HG02973 (cell line): ENCODE data around the gene PRPF6.

Experiments used
- ATAC-seq: cut with Tn5 transposase; IDR thresholded peaks from one replicate; pipeline ENCODE4 v1.9.1; 2021; ENCODE audit warnings: moderate library complexity; ENCODE audit not compliant: unreplicated experiment

PRPF6 gene

DNA sequence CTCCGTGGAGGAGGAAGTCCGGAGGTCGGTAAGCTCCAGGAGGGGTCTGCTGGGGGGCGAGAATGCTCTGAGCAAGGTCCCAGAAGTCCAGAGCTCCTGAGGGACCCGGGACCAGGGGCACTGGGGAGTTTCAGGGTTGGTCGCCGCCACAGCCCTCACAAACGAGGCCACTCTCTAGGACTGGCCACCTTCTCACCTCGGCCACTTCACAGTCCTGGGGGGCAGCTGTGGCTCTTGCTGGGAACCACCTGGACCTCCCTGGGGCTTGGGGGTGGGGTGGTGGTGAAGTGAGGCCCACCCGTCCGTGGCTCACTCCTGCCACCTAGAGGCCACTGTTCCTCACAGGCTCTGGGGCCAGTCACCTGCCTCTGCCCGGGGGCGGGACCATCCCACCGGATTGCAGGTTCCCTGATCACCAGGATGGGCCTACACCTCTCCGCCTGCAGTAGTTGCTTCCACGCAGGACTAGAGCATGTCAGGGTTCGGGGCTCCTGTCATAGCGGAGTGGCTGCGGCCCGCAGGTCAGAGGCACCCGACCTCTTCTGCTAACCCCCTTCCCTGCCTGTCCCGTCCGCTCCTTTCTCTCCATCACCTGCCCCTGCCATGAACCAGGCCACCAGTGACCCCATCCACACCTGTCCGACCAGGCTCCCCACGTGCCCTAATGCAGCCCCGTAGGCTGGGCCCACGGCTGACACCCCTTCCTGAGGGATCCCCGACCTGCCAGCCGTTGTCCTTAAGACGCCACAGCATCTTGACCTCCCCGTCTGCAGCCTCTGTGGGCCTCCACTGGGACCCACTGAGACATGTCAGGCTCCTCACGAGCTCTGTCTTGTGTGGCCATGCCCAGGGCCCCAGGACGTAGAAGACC is 76.9 kb downstream of the PRPF6 start:
- ATAC-seq, result no peak

DNA sequence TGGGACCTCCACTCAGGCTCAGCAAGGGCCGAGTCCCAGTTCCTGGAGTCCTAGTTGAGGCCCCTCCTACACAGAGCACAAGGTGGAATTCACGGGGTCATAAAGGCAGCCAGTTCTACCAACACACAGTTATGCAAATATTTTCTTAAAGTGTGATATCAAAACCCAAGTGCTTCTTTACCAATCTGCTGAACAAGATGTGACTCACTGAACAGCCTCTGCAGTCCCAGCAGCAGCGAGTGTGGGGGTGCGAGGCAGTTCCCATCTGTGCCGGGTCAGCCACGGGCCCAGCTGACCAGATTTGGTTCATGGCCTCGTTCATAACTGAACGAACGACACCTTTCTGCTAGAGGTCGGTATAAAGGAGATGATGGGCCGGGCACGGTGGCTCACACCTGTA is 77.6 kb downstream of the PRPF6 start:
- ATAC-seq, result no peak

DNA sequence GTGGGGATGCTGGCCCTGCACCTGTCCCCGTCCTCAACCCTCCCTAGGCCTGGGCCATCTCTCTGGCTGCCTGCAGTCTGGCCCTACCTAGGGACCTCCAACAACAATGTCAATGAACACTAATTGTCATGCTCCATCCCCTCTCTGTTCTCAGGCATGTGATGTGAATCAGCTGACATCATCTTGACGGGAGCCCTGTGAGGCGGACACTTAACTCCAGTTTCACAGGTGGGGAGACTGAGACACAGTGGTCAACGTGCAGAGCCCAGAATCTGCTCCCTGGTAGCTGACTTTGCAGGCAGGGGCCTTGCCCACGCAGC is 81.3 kb downstream of the PRPF6 start:
- no peak for ATAC-seq

DNA sequence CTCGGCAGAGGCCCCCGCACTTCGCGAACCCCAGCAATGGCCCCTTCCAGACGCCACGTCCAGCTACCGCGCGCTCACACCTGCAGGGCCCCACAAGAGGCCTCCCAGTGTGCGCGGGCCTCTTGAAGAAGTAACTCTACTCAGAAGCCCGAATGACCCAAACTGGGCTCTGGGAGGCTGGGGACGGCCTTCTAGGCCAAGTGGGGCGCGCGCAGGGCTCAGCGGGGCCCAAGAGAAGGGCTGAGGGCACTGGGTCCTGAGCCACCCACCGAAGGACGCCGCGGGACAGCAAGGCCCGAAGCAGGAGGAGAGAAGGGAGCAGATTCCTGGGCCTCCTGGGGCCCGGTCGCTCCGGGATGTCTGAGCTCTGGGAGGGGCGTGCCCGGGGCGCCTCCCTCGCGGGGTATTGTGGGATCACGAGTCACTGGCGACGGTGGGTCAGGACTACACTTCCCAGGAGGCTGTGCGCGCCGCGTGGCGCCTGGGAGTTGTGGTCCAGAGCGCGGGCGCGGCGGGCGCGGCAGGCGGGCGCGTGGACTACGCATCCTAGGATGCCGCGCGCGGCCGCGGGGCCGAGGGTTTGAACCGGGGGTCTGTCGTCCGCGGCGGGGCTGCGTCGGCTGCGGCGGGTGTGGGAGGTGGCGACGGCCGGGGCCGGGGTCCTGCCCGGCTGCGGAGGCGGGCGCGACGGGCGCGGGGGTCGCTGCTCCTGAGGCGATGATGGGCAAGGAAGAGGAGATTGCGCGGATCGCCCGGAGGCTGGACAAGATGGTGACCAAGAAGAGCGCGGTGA is 81.9 kb downstream of the PRPF6 start, which contains the start of gene TCEA2:
TSS of gene TCEA2 (plus strand) at position 603 of the 793 bp plus-strand sequence. CDS start at position 718, 115 bp downstream.
- peak; percentile 77 for ATAC-seq

DNA sequence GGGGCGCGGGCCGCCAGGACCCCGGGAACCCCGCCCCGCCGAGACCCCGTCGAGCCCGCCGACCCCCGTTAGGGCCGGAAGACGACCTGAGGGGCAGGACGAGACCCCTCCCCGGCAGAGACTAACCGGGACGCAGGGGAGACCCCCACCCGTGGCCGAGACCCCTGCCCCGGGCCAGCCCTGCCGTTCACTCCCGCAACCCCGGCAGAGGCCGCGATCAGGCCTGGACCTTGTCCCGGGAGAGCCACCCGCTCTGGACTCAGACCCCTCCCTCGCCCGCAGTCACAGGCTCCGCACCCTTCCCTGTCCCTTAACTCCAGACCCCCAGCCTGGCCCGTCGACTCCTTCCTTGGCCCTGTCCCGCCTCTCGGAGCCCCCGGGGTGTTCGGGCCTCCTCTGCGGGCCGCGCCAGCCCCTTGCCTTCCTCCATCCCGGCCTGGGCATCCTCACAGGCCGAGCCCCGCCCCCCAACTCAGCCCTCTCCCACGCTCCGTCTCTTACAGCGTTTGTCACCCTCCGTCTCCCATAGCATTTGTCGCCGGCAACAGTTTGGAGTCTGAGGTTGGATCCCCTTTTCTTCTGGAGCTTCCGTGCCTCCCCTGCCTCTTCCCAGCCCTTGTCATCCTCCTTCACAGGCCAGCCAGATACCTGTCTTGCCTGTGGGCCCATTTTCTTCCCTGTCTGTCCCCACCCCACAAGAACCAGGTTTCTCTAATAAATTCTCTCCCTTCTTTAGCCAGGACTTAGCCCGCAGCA is 82.6 kb downstream of the PRPF6 start:
- no peak for ATAC-seq

DNA sequence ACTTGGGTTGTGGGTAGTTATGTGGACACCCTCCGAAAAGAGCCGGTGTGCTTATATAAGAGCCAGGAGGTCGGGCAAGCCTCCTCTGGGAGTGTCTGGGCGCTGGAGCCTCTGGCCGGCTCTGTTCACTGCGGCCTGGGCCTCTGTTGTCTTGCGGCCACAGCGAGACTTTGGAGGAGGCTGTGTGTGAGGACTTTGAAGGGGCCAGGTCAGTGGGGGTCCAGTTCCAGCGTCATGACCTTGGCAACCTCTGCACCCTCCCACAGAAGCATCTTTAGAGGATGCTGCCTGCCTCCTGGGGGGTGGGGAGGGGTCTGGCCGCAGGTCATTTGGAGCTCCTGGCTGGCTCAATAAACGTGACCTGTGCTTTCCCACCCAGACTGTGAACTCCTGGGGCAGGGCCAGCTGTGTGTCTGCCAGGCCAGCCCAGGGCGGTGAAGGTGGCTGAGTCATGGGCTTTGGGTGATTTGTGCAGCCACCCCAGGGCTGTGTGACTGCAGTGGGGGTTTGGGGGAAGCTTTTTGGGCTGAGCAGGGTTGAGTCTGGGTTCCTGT is 83.3 kb downstream of the PRPF6 start:
- ATAC-seq, result no peak

DNA sequence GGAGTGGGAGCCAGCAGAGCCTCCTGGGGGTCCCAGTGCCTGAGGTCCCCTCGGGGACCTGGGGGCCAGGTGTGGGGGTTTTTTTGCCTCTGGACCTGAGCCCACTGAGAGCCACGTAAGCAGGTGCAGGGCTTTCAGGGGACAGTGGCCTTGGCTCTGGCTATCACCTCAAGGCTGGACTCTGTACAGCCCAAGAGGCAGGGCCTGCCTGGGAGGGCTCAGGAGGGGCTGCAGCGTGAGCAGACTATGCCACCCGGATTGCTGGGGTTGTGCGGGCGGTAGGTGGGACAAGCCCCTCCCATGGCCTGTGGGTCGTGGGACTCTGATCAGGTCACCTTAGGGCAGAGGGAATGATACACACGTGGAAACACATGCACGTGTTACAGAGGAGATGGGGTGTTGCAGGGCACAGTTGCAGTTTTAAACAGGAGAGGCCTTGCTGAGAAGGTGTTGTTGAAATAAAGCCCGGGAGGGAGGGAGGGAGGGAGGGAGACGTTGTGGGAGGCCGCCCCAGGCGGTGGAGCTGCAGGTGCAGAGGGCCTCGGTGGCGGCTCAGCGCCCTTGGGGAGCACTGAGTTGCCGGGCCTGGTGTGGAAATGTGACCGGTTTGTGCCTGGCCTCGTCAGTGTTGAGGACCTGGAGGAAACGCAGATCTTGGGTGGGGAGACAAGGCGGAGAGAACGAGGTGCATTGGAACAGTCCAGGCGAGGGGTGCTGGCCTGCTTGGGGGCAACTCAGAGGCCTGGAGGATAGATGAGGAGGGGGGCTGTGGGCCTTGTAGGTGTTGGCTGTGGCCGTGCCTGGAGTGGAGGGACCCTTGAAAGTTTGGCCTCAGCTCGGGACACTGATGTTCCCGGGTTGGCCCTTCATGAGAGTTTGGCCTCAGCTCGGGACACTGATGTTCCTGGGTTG is 84.4 kb downstream of the PRPF6 start:
- ATAC-seq, result no peak

DNA sequence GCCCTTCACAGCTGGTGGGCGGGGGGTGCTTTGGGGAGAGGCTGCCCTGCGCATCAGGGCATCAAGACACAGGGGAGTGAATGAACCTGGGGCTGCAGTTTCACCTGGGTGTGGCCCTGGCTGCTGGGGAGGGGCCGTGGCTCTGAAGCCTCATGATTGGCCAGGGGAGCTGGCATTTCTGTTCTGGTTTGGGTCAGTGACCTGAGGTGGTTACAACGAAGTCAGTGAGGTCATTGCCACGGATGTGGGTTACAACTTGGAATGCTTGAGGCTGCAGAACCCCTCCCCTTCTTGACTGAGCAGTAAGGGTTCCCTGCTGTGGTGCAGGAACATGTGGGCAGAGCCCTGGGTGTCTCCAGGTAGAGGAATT is 85.0 kb downstream of the PRPF6 start:
- no peak for ATAC-seq

DNA sequence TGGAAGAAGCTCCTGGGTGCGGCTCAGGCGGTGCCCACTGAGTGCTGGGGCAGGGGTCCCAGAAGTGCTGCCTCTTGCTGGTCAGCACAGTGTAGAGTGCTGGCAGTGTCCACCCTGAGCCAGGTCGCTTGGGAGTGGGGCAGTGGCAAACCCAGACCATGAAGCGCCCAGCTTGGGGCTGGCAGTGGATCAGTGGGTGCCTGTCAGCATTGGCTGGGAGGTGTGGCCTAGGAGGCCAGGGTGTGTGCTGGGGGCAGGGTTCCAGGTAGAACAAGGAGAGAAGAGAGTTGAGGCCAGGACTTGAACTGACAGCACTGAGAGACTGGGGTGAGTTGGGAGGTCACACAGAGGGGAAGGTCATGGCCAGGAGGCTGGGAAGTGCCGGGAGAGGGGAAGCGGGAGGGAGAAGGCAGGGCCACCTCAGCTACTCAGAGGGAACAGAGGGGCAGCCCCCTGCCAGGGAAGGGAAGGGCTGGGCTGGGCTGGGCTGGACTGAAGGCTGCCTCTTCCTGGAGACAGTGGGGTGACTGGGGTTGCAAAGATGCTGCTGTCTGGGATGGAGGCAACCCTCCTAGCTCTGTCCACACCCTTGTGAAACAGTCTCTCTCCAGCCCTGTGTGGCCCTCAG is 86.2 kb downstream of the PRPF6 start:
- ATAC-seq, result no peak

DNA sequence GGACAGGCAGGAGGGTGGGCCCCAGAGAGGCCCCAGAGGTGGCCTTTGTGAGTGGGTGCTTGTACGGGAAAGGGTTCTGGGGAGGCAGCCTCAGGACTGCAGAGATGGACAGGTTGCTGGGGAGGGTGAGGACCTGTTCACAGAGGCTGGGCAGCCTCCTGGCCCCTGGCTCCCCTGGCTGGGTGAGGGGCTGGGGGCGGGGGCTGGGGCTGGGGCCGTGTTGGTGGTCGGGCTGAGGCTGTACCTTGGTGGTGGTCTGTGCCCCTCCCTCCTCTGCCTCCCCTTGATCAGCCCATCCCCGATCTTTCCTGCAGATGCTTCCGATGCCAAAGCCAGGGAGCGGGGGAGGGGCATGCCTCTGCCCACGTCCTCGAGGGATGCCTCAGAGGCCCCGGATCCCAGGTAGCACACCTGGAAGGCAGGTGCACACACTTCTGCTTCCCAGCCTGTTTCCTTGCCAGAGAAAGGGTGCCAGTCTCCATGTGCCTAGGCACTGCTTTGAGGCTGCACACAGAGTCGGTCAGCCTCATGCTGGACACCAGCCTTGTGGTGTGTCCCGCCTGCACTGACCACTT is 86.9 kb downstream of the PRPF6 start:
- ATAC-seq, result no peak

DNA sequence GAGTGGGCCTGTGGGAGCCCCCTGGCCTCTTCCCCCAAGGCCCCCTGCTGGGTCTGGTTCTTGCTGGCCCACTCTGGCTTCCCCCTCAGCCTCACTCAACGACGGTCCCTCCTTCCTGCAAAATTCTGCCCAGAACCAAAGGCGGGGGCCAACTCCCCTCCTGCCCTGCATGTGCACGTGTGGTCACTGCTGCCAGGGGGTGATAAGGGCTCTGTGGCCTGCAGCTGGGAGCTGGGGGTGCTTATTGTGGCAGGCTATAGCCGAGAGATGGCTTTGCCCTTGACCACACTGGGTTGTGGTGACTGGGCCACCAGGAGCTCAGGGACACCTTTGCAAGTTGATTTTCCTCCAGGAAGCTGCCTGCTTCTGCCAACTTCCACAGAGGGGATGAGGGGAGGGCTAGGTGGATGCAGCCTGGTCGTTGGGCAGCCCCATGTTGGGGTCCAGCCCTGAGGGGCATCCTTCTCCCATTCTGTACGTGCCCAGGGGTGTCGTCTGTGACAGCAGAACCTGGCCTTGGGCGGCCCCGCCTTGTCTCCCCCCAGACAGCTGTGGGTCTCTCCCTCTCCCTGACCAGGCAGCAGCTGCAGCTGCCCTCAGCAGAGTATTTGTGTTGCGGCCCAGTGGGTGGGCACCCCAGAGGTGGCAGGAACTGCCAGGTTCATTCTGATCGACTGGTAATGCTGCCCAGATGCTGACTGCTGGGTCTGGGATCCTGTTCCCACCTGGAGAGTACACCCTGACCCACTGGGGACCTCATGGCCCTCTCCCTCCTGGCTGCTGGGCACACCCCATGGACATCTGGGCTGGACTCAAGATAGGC is 87.7 kb downstream of the PRPF6 start:
- ATAC-seq, result no peak

DNA sequence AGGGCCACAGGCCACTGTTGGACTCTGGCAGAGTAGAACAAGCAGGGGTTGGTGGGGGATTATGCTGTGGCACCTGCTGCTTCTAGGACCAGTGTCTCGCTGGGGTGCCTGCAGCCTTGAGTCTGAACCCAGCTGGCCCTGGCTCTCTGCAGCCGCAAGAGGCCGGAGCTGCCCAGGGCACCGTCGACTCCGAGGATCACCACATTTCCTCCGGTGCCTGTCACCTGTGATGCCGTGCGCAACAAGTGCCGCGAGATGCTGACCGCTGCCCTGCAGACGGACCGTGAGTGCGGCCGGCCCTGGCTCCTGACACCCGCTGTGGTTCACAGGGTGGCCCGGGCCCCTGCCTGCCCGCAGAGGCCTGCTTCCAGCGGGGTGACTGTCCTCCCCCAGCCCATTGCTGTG is 88.3 kb downstream of the PRPF6 start:
- ATAC-seq, result no peak

DNA sequence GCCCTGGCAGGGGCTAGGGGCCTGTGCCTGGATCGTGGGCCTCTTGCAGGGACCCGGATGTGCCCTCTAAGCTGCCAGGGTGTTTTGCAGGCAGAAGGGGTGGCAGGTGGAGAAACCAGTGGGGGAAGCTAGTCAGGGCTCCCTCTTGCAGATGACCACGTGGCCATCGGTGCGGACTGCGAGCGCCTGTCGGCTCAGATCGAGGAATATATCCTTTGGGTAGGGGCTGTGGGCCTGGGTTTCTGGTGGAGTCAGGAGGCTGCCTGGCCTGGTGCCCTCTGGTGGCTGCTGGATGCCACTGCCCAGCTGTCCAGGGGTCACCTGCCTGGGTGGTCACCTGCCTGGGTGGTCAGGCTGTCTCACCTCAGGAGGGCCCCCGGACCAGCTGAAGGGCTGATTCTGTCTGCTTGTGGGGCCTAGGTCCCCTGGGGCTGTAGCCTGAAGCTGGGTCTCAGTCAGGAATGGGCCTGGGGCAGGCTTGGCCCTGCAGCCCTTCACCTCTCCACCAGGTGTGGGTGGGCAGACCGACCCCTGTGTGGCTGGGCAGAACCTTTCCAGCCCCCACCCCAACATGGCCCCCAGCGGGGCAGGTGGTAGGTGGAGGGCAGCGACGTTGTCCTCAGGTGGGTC is 88.8 kb downstream of the PRPF6 start:
- ATAC-seq, result no peak

DNA sequence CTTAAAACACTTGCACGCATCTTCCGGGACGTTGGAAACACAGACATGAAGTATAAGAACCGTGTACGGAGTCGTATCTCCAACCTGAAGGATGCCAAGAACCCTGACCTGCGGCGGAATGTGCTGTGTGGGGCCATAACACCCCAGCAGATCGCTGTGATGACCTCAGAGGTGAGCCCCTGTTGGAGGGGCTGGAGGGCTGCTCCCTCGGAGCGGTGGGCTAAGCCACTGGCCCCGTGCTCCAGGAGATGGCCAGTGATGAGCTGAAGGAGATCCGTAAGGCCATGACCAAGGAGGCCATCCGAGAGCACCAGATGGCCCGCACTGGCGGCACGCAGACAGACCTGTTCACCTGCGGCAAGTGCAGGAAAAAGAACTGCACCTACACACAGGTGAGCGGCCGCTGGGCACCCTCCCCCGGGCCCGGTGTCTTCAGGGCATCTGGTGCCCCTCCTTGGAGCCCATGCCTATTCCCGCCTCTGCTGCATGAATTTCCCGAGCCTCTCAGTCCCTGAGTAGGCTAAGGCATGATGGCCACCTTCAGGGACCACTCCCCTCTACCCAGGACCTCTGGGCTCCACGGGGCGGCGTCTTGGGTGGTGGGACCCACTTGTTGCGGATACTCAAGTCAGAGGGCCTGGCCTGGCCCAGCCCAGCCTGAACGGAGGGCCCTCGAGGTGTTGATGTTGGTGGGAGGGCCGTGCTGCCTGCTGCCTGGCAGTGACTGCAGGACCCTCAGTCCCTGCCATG is 89.5 kb downstream of the PRPF6 start:
- no peak for ATAC-seq

DNA sequence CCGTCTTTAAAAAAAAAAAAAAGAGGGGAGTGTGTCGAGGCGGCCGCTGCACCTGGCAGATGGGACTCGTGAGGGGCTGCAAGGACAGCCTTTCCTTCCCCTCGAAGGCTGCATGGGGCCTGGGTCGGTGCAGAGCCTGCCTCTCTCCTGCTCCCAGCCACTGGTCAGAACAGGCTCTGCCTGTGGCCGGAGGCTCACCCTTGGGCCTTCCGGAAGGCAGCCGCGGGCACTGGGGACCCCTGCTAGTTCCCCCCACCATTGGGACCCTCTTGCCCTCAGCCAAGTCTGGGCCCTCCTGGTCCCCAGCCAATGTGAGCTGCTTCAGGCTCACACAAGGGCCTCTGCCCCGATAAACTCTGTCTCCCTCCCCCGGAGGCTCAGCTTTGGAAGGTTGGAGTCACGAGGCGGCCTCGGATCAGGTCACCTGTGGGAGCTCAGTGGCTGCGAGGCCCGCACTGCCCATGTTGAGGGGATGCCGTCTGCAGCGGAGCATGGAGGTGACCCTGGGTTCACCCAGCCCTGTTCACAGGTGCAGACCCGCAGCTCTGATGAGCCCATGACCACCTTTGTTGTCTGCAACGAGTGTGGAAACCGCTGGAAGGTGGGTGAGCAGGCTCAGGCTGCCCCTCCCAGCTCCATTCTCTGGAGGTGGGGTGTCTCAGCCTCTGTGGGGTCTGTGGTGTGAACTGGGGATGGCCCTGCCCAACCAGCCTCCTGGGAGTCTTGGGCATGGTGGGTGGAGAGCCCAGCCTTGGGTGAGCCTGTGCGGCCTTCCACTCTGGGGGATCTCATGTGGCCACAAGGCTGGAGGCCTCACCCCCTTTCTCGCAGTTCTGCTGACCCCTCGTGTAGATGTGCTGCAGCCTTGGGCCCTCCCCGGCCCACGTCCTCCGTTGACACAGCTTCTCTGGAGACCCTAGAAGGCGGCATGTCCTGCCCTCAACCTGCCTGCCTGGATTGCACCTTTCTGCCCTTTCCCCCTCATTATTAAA is 90.7 kb downstream of the PRPF6 start:
- ATAC-seq, result no peak

DNA sequence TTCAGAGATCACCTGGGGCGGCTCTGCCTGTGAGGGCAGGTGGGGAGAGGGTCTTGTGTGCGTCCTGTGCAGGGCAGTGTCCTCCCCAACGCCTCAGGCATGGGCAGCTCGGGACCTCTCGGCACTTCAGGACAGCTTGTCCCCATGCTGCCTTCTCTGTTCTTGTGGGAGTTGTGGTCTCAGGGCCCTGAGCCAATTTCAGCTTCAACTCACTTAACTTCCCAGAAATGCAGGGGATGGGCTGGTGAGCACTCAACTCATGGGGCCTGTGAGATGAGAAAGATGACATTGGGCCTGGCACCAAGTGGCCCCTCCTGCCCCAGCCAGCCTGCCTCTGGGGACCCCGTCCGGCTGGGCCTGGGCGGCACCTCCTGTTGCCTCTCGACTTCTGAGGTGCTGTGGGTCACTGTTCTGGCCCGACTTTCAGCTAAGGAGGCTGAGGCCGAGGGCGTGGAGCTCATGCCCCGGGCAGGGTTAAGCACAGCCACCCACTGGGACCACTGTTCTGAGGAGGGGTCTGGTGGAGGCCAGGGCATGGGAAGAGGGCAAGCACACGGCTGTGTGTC is 91.6 kb downstream of the PRPF6 start:
- ATAC-seq, result no peak
